Prostate gland (tissue), 2 donors: ENCODE measurements around the gene ARID5A. TPM values are rescaled to one million over a fixed set of nuclear protein-coding genes. Genes with fewer than 3 reads are reported as not detected.
A peak's percentile ranks its signal among the peaks of the same experiment; 100 is the strongest.

ENCODE experiments used
- DNase-seq: peaks from one replicate; pipeline ENCODE4 v3.0.0-alpha.2; 2019; ENCODE audit warnings: low spot score
- H3K27ac ChIP-seq, 2 donors: fragments of 200-600 bp; sonication (generic); 2 replicates each; pipeline ENCODE4 v1.5.1; 2017 to 2019
- H3K27me3 ChIP-seq: fragments of 200-600 bp; sonication (generic); replicated peaks from 2 replicates; pipeline ENCODE4 v1.5.1; 2019; ENCODE audit not compliant: insufficient read depth
- H3K36me3 ChIP-seq, 2 donors: fragments of 200-600 bp; sonication (generic); 1 replicate in 1 of 2; 2 replicates in 1 of 2; pipeline versions ENCODE4 v1.5.1 to v1.8.1; 2017 to 2019
- H3K4me1 ChIP-seq: fragments of 200-600 bp; sonication (generic); replicated peaks from 2 replicates; pipeline ENCODE4 v1.5.1; 2019
- H3K4me3 ChIP-seq, 2 donors: fragments of 200-600 bp; sonication (generic); 2 replicates each; pipeline ENCODE4 v1.5.1; 2017 to 2019
- H3K9me3 ChIP-seq: fragments of 200-600 bp; sonication (generic); 2 replicates; pipeline ENCODE4 v1.5.1; 2017
- CTCF ChIP-seq, 4 experiments: fragments of 200-600 bp in 2 of 4; fragments of 450-650 bp in 2 of 4; sonication (generic) in 2 of 4; IDR thresholded peaks; 1 replicate in 3 of 4; 2 replicates in 1 of 4; pipeline ENCODE4 v1.5.1; 2016 to 2019; ENCODE audit warnings: antibody characterized with exemption in 4 of 4, mild to moderate bottlenecking in 2 of 4, moderate library complexity in 2 of 4
- POLR2A ChIP-seq: fragments of 450-650 bp; IDR thresholded peaks from one replicate; pipeline ENCODE4 v1.6.1; 2016; ENCODE audit warnings: antibody characterized with exemption, mild to moderate bottlenecking
- POLR2AphosphoS5 ChIP-seq: sonication (generic); formaldehyde crosslinking; IDR thresholded peaks from one replicate; pipeline ENCODE4 v1.6.1; 2017; ENCODE audit warnings: antibody characterized with exemption
- WGBS: methylation state at CpG from one replicate; pipeline ENCODE4 v1.1.5; 2018; 5-methylcytosine and 5-hydroxymethylcytosine counted together
- intact Hi-C: fragments of 100-400 bp; cut with DNase I; formaldehyde crosslinking; loops from one replicate; pipeline ENCODE4 v1.14.2; 2022
- total RNA-seq, 2 donors: library from RNA; depleted of rRNA; stranded (reverse); fragments of >200 nt; gene quantifications; one replicate each; pipeline ENCODE4 v1.1.0, GENCODE V29; 2016

The ARID5A gene
- total RNA-seq, 2 donors from 2014 or later = 23.0 to 54.6 TPM

- no peaks in the 10 kb centered on the region for H3K27me3 ChIP-seq
- intact Hi-C loops = loop anchor here (5.0 kb wide), 1 partner anchor 236 kb away; the partner anchor contains the start of gene CNNM4
- H3K4me1 ChIP-seq = peaks cover 2% of the 10 kb centered on the region
- no peak for DNase-seq
- no peaks in the 10 kb centered on the region for H3K9me3 ChIP-seq
- TF ChIP-seq POLR2A (no peak), CTCF (IDR thresholded peaks at IDR 0.05) (no peak), POLR2AphosphoS5 (no peak)
- peak overlapping the region; percentile 81 to 84 for H3K27ac ChIP-seq
- no peaks in the 10 kb centered on the region for H3K36me3 ChIP-seq
- 82% methylated on average over 29 of the region's 29 CpGs for WGBS
- H3K4me3 ChIP-seq = peak overlapping the region; percentile 36 to 44
Observed at GRCh38 chr2:96526615-96527285, 9.8 kb upstream of the ARID5A start.

- peaks cover 2% of the 10 kb centered on the region for H3K4me1 ChIP-seq
- no peaks in the 10 kb centered on the region for H3K27me3 ChIP-seq
- no peak for DNase-seq
- H3K27ac ChIP-seq = peak overlapping the region; percentile 81 to 84
- peak overlapping the region; percentile 36 to 44 for H3K4me3 ChIP-seq
- TF ChIP-seq CTCF (IDR thresholded peaks at IDR 0.05) (peak in 1 of 4 experiments; percentile 25), POLR2A (no peak), POLR2AphosphoS5 (no peak)
- no peaks in the 10 kb centered on the region for H3K9me3 ChIP-seq
- intact Hi-C loops = loop anchor here (5.0 kb wide), 1 partner anchor 235 kb away; the partner anchor contains the start of gene CNNM4
- H3K36me3 ChIP-seq = no peaks in the 10 kb centered on the region
- WGBS = under 1% methylated on average over 33 of the region's 51 CpGs
Observed at GRCh38 chr2:96527286-96528005, 9.1 kb upstream of the ARID5A start.

- H3K27me3 ChIP-seq = no peaks in the 10 kb centered on the region
- no peak for TF ChIP-seq POLR2A
- peak; percentile 53 for TF ChIP-seq POLR2AphosphoS5
- no peak for TF ChIP-seq CTCF (IDR thresholded peaks at IDR 0.05)
- H3K27ac ChIP-seq = peak overlapping the region; percentile 81 to 84
- peak; percentile 62 for DNase-seq
- H3K9me3 ChIP-seq = no peaks in the 10 kb centered on the region
- intact Hi-C loops = loop anchor here (5.0 kb wide), 1 partner anchor 234 kb away; the partner anchor contains the start of gene CNNM4
- 18% methylated on average over 14 of the region's 14 CpGs for WGBS
- peaks cover 2% of the 10 kb centered on the region for H3K4me1 ChIP-seq
- no peaks in the 10 kb centered on the region for H3K36me3 ChIP-seq
- H3K4me3 ChIP-seq = peak overlapping the region in 1 of 2 donors; percentile 44
Observed at GRCh38 chr2:96528006-96528699, 8.4 kb upstream of the ARID5A start.

GRCh38 chr2:96528700-96529375 lies 7.7 kb upstream of the ARID5A start:
- Histone ChIP-seq H3K36me3 (no peaks in the 10 kb centered on the region), H3K4me1 (peaks cover 4% of the 10 kb centered on the region), H3K4me3 (no peak overlapping the region), H3K9me3 (no peaks in the 10 kb centered on the region), H3K27me3 (no peaks in the 10 kb centered on the region), H3K27ac (peak overlapping the region; percentile 81 to 84)
- WGBS = 80% methylated on average over 8 of the region's 8 CpGs
- intact Hi-C loops = loop anchor here (5.0 kb wide), 1 partner anchor 233 kb away; the partner anchor contains the start of gene CNNM4
- DNase-seq = no peak
- TF ChIP-seq CTCF (IDR thresholded peaks at IDR 0.05) (no peak), POLR2A (no peak), POLR2AphosphoS5 (no peak)
